Measurements from ENCODE around the gene CINP.

- TF ChIP-seq EZH2 (IDR thresholded peaks at IDR 0.05; ENCODE audit: insufficient read depth, poor library complexity, severe bottlenecking) (no peak), EZH2phosphoT487 (IDR thresholded peaks at IDR 0.05; ENCODE audit: insufficient read depth, low read depth) (no peak)
Observed at GRCh38 chr14:102392506-102392905, 29.8 kb upstream of the CINP start.
